ENCODE results near the gene EMC8. TPM values are rescaled to one million over a fixed set of nuclear protein-coding genes. Genes with fewer than 3 reads are reported as not detected.

EMC8 gene
- total and polyA plus RNA-seq, 10 of the 15 experiments (the other 5 are each of a cell fraction or from before 2014, with no cell fraction given): 7.8 to 62.0 (median 33.5) TPM

GRCh38 chr16:85843471-85844168, 44.3 kb upstream of the EMC8 start:
- H3K27me3 ChIP-seq (replicated peaks in 1 of 2; ENCODE audit: control insufficient read depth in 2 of 2, insufficient read depth in 2 of 2, low read length in 1 of 2): no peaks in the 10 kb centered on the region
- no peak overlapping the region for H3K4me2 ChIP-seq (ENCODE audit: control insufficient read depth, insufficient read depth)
- H3K9me3 ChIP-seq (replicated peaks; ENCODE audit: control insufficient read depth, insufficient read depth, low read length): no peaks in the 10 kb centered on the region; the same call in 2 of the 3 replicates
- in situ Hi-C loops (cut with MboI) (no loop called here), intact Hi-C loops (cut with micrococcal nuclease; ENCODE audit: unreplicated experiment) (no loop called here)
- H3K36me3 ChIP-seq (ENCODE audit: control insufficient read depth in 2 of 2, insufficient read depth in 2 of 2, low read length in 1 of 2): no peaks in the 10 kb centered on the region
- ChIA-PET CTCF (interaction anchor here (0.6 kb wide), 1 partner anchor 410 kb away, joined by 3 read pairs; no protein-coding TSS in a partner anchor), SMC1A (ENCODE audit: uncharacterized antibody, unreplicated experiment) (no interaction called here), RAD21 (ENCODE audit: unreplicated experiment) (no interaction called here), POLR2A (no interaction called here)
- H3K4me3 ChIP-seq: no peak overlapping the region
- no peak for ATAC-seq
- H4K20me1 ChIP-seq (ENCODE audit: control insufficient read depth, insufficient read depth): no peaks in the 10 kb centered on the region
- H2AFZ ChIP-seq (ENCODE audit: control insufficient read depth, low read depth, low read length): no peak overlapping the region
- TF ChIP-seq BACH1 (IDR thresholded peaks at IDR 0.05; ENCODE audit: borderline replicate concordance) (no peak), GABPA (IDR thresholded peaks at IDR 0.05; ENCODE audit: low read depth) (no peak), ZBTB4 (CRISPR knock-in tag; IDR thresholded peaks at IDR 0.05) (no peak), SUPT20H (IDR thresholded peaks at IDR 0.05; ENCODE audit: borderline replicate concordance, control insufficient read depth, low read depth, low read length) (no peak), CBFB (IDR thresholded peaks at IDR 0.05; ENCODE audit: low read depth) (no peak)
- DNase-seq (ENCODE audit: low read depth, low spot score): no peak
- H3K9ac ChIP-seq (ENCODE audit: control insufficient read depth, insufficient read depth, low read length): no peak overlapping the region
- FAIRE-seq: no peak
- no peak overlapping the region for H3K27ac ChIP-seq (ENCODE audit: control insufficient read depth, insufficient read depth)
- whole genome bisulfite sequencing (ENCODE audit: insufficient coverage, insufficient replicate concordance, low lambda C conversion rate, missing lambda C conversion rate): 72% methylated on average over 11 of the region's 11 CpGs
- BruUV-seq (replicated peaks): no TSS peak
- H3K4me1 ChIP-seq (ENCODE audit: control insufficient read depth, insufficient read depth, low read length): no peaks in the 10 kb centered on the region; the same call in 1 of the 2 replicates
- no peaks in the 10 kb centered on the region for H3K79me2 ChIP-seq (ENCODE audit: control insufficient read depth, insufficient read depth, low read length)

Data from GM12878 (cell line).